ENCODE measurements around the gene PROCA1. TPM values are rescaled to one million over a fixed set of nuclear protein-coding genes. Genes with fewer than 3 reads are reported as not detected.
A peak's percentile ranks its signal among the peaks of the same experiment; 100 is the strongest.

Gene PROCA1
- polyA plus RNA-seq, 1 of the 3 experiments (the other 2 are of a cell fraction) = 7.1 TPM

DNA sequence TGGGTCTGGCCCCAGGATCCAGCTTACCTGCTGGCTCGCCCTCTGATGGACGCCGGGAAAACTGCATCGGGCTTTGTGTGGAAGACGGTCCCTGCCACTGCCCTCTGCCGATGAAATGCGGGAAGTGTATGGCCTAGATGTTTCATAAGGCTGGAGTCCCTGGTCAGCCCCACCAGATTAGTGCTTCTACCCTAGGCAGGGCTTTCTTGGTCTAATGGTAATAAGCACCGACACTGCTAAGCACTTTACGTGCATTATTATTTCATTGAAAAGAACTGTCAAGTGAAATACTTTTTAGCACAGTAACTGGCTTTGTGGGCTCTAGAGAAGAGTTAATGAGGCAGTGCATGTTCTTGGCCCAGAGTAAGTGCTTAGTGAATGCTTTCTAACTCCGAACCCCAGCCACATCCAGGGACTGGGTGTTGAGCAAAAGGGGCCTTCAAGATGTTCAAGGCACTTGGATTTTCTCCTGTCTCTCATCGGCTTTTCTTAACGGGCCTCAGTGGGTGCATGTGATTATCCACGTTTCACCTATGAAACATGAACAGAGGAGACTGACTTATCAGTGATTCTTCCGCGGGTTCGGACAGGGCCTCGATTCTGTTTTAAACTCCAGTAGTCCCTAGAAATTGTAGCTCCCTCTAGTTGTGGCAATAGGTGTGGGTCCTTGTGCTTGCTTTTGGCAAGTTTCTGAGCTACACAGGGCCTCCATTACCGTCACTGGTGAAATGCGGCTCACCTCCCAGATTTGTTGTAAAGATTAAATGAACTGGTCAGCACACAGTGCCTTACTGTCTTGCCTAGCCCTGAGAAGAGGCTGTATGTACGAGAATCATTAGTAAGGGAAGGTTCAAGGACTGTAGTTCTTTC, 38.7 kb upstream of the PROCA1 start (continued):
- TF ChIP-seq, protein P1, sequence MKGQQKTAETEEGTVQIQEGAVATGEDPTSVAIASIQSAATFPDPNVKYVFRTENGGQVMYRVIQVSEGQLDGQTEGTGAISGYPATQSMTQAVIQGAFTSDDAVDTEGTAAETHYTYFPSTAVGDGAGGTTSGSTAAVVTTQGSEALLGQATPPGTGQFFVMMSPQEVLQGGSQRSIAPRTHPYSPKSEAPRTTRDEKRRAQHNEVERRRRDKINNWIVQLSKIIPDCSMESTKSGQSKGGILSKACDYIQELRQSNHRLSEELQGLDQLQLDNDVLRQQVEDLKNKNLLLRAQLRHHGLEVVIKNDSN (IDR thresholded peaks at IDR 0.05; ENCODE audit: borderline replicate concordance, low read depth) = no peak
- no peak for TF ChIP-seq EZH2phosphoT487 (IDR thresholded peaks at IDR 0.05; ENCODE audit: borderline replicate concordance, low read depth)
- peak; percentile 23; the same call in 1 of the 2 replicates for TF ChIP-seq RCOR1 (IDR thresholded peaks at IDR 0.05; ENCODE audit: low read length)
- no peak for TF ChIP-seq ELF1 (IDR thresholded peaks at IDR 0.05)
- TF ChIP-seq TCF12 (IDR thresholded peaks at IDR 0.05) = no peak
- TF ChIP-seq TAF1 (IDR thresholded peaks at IDR 0.05; ENCODE audit: borderline replicate concordance, low read depth, low read length) = no peak
- no peak for TF ChIP-seq JUND (IDR thresholded peaks at IDR 0.05)
- TF ChIP-seq, protein P2, sequence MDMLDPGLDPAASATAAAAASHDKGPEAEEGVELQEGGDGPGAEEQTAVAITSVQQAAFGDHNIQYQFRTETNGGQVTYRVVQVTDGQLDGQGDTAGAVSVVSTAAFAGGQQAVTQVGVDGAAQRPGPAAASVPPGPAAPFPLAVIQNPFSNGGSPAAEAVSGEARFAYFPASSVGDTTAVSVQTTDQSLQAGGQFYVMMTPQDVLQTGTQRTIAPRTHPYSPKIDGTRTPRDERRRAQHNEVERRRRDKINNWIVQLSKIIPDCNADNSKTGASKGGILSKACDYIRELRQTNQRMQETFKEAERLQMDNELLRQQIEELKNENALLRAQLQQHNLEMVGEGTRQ (IDR thresholded peaks at IDR 0.05; ENCODE audit: borderline replicate concordance, low read depth, low read length) = no peak
- TF ChIP-seq, protein P3, sequence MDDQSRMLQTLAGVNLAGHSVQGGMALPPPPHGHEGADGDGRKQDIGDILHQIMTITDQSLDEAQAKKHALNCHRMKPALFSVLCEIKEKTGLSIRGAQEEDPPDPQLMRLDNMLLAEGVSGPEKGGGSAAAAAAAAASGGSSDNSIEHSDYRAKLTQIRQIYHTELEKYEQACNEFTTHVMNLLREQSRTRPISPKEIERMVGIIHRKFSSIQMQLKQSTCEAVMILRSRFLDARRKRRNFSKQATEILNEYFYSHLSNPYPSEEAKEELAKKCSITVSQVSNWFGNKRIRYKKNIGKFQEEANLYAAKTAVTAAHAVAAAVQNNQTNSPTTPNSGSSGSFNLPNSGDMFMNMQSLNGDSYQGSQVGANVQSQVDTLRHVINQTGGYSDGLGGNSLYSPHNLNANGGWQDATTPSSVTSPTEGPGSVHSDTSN (IDR thresholded peaks at IDR 0.05) = peak; percentile 15; the same call in 1 of the 2 replicates
- TF ChIP-seq IRF3 (IDR thresholded peaks at IDR 0.05; ENCODE audit: low read depth, low read length) = no peak

DNA sequence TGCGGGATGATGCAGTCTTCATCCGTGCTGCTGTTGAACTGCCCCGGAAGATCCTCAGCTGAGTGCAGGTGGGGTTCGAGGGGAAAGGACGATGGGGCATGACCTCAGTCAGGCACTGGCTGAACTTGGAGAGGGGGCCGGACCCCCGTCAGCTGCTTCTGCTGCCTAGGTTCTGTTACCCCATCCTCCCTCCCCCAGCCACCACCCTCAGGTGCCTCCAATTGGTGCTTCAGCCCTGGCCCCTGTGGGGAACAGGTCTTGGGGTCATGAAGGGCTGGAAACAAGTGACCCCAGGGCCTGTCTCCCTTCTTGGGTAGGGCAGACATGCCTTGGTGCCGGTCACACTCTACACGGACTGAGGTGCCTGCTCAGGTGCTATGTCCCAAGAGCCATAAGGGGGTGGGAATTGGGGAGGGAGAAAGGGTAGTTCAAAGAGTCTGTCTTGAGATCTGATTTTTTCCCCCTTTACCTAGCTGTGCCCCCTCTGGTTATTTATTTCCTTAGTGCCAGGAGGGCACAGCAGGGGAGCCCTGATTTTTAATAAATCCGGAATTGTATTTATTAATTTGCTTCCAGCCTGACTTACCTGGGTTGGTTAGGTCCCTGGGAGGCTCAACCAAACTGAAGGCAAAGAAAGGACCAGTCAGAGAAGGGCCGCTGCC, 38.0 kb upstream of the PROCA1 start:
- no peaks in the 10 kb centered on the region for H3K9me2 ChIP-seq
- ChIA-PET CTCF (interaction anchor here (0.6 to 20.4 kb wide), 24 partner anchors 9 to 214 kb away, joined by 3 to 612 read pairs (median 4); partner anchors contain the start of genes BLTP2, NEK8, PROCA1 and RPL23A), POLR2A (interaction anchor here (0.6 to 2.9 kb wide), 2 partner anchors 23 to 30 kb away, joined by 3 to 52 read pairs; partner anchors contain the start of genes NEK8, RPL23A and TLCD1)
- 60% methylated on average over 8 of the region's 11 CpGs for WGBS (ENCODE audit: low lambda C conversion rate)
- H3K79me2 ChIP-seq (ENCODE audit: insufficient read depth) = peaks cover 52% of the 10 kb centered on the region
- H3K9me3 ChIP-seq = no peaks in the 10 kb centered on the region
- peaks cover 34 to 41% of the 10 kb centered on the region in 2 experiments for H3K36me3 ChIP-seq (replicated peaks in 1 of 2; ENCODE audit: control insufficient read depth in 1 of 2, insufficient read depth in 2 of 2, low read length in 1 of 2)
- peaks cover 22 to 33% of the 10 kb centered on the region in 2 experiments; a peak in 3 of 4 replicates for H3K4me1 ChIP-seq (ENCODE audit: control insufficient read depth in 1 of 2, insufficient read depth in 2 of 2, low read depth in 1 of 2, low read length in 1 of 2)
- H3K27ac ChIP-seq (ENCODE audit: low read depth in 2 of 2, low read length in 1 of 2) = peak overlapping the region; percentile 10 to 17; a peak in 2 of 4 replicates
- peak overlapping the region in 1 of 2 experiments; percentile 33; a peak in 1 of 4 replicates for H3K4me3 ChIP-seq (ENCODE audit: low read depth in 2 of 2, low read length in 1 of 2)
- H4K20me1 ChIP-seq (ENCODE audit: insufficient read depth) = peaks cover 69% of the 10 kb centered on the region
- no peak for TF ChIP-seq NFIC (IDR thresholded peaks at IDR 0.05; ENCODE audit: borderline replicate concordance)
- no peak for TF ChIP-seq SMC3 (IDR thresholded peaks at IDR 0.05; ENCODE audit: low read depth, low read length)
- TF ChIP-seq MXI1 (IDR thresholded peaks at IDR 0.05; ENCODE audit: low read depth, low read length) = no peak
- TF ChIP-seq TAF1 (IDR thresholded peaks at IDR 0.05; ENCODE audit: borderline replicate concordance, low read depth, low read length) = no peak
- no peak for TF ChIP-seq RFX5 (IDR thresholded peaks at IDR 0.05; ENCODE audit: low read length)
- no peak for TF ChIP-seq TEAD4 (IDR thresholded peaks at IDR 0.05; ENCODE audit: borderline replicate concordance, insufficient read depth)
- no peak for TF ChIP-seq YY1 (IDR thresholded peaks at IDR 0.05; ENCODE audit: low read depth)
- no peak for TF ChIP-seq IRF3 (IDR thresholded peaks at IDR 0.05; ENCODE audit: low read depth, low read length)
- no peak for TF ChIP-seq POLR2AphosphoS5 (IDR thresholded peaks at IDR 0.05; ENCODE audit: low read depth, low read length)
- TF ChIP-seq EZH2phosphoT487 (IDR thresholded peaks at IDR 0.05; ENCODE audit: borderline replicate concordance, low read depth) = no peak
- TF ChIP-seq TCF12 (IDR thresholded peaks at IDR 0.05) = no peak
- no peak overlapping the region for H2AFZ ChIP-seq (ENCODE audit: low read depth)
- peaks cover 24% of the 10 kb centered on the region for H3F3A ChIP-seq (replicated peaks; ENCODE audit: insufficient read depth)
- DNase-seq = no peak
- H3K4me2 ChIP-seq = no peak overlapping the region
- H3K27me3 ChIP-seq (ENCODE audit: insufficient read depth) = no peaks in the 10 kb centered on the region
- H3K9ac ChIP-seq = no peak overlapping the region
